ENCODE measurements around the gene SEPTIN6.

DNA sequence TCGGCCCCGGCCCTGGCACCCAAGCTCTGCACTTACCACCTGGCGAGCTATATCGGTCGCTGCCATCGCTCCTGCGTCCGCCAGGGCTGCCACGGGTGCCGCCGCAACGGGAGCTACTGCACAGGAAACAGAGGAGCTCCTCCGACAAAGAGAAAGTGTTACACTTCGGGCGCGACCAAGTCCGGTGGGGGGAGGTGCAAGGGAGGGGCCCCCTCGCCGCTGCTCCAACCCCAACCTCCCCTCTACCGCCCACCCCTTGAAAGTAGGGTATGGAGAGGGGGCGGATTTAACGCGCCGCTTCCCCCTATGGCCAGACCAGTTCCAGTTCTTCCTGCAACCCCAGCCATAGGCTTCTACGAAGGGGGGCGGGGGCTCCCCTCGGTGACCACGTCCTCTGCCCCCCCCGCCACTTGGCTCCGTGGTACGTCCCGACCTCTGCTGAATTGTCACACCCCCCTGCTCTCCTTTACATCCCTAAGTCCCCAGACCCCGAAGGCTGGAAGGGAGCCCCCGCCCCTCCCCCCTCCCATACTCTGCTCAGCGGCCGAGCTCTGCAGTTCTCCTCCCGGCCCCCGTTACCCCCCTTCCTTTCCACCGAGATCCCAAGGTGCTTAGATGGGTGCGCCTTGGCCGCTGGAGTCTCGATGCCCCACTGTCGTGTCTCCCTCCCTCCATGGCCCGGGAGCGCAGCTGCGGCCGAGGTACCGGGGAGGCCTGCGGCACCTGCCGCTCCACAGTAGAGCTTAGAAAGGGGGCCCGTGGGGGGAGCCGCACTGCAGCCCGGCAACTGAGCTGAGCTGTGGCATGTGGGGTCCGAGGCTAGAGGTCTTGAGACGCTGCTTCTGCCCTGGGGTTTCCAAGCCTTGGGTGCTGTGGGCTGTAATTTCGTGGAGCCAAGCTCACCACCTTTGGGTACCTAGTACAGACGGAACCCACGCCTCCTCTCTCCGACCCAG lies at the start of gene SEPTIN6:
- TF ChIP-seq HDAC2 (IDR thresholded peaks at IDR 0.05) (no peak), CTCF (IDR thresholded peaks at IDR 0.05) (no peak), MYC (IDR thresholded peaks at IDR 0.05; ENCODE audit: borderline replicate concordance, low read length) (no peak), POLR2A (IDR thresholded peaks at IDR 0.05; ENCODE audit: low read length) (peak; percentile 35), RCOR1 (IDR thresholded peaks at IDR 0.05; ENCODE audit: low read depth, low read length) (no peak), BHLHE40 (IDR thresholded peaks at IDR 0.05; ENCODE audit: low read depth, low read length) (no peak), EP300 (IDR thresholded peaks at IDR 0.05) (no peak), RAD21 (conservative IDR thresholded peaks at IDR 0.05 in 1 of 2, IDR thresholded peaks at IDR 0.05 in 1 of 2) (no peak), ESRRA (IDR thresholded peaks at IDR 0.05; ENCODE audit: borderline replicate concordance, low read length) (no peak)
- TF ChIP-seq, protein P1, sequence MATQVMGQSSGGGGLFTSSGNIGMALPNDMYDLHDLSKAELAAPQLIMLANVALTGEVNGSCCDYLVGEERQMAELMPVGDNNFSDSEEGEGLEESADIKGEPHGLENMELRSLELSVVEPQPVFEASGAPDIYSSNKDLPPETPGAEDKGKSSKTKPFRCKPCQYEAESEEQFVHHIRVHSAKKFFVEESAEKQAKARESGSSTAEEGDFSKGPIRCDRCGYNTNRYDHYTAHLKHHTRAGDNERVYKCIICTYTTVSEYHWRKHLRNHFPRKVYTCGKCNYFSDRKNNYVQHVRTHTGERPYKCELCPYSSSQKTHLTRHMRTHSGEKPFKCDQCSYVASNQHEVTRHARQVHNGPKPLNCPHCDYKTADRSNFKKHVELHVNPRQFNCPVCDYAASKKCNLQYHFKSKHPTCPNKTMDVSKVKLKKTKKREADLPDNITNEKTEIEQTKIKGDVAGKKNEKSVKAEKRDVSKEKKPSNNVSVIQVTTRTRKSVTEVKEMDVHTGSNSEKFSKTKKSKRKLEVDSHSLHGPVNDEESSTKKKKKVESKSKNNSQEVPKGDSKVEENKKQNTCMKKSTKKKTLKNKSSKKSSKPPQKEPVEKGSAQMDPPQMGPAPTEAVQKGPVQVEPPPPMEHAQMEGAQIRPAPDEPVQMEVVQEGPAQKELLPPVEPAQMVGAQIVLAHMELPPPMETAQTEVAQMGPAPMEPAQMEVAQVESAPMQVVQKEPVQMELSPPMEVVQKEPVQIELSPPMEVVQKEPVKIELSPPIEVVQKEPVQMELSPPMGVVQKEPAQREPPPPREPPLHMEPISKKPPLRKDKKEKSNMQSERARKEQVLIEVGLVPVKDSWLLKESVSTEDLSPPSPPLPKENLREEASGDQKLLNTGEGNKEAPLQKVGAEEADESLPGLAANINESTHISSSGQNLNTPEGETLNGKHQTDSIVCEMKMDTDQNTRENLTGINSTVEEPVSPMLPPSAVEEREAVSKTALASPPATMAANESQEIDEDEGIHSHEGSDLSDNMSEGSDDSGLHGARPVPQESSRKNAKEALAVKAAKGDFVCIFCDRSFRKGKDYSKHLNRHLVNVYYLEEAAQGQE (IDR thresholded peaks at IDR 0.05): no peak
